RKO (cell line): ENCODE data around the gene AOAH.

Source experiments
- DNase-seq: peaks from one replicate; pipeline ENCODE4 v3.0.0-alpha.2; 2016; ENCODE audit warnings: low spot score

AOAH gene

GRCh38 chr7:36601601-36602000 is 122.7 kb downstream of the AOAH start:
- no peak for DNase-seq

- DNase-seq = no peak
Measured at GRCh38 chr7:36600869-36601530, 123.3 kb downstream of the AOAH start.

- DNase-seq = no peak
Measured at GRCh38 chr7:36600314-36600682, 124.0 kb downstream of the AOAH start.

- no peak for DNase-seq
Measured at GRCh38 chr7:36599645-36600313, 124.5 kb downstream of the AOAH start.

GRCh38 chr7:36598054-36598674 is 126.1 kb downstream of the AOAH start:
- no peak for DNase-seq

- no peak for DNase-seq
Measured at GRCh38 chr7:36597090-36597773, 127.1 kb downstream of the AOAH start.

GRCh38 chr7:36594445-36594844 is 129.8 kb downstream of the AOAH start:
- DNase-seq = no peak

GRCh38 chr7:36591636-36592035 is 132.7 kb downstream of the AOAH start:
- DNase-seq = no peak

GRCh38 chr7:36589391-36589790 is 134.9 kb downstream of the AOAH start:
- DNase-seq = no peak

- peak; percentile 53 for DNase-seq
Measured at GRCh38 chr7:36583318-36583717, 141.0 kb downstream of the AOAH start.

GRCh38 chr7:36575832-36576231 is 148.5 kb downstream of the AOAH start:
- DNase-seq = no peak

- no peak for DNase-seq
Measured at GRCh38 chr7:36573066-36573465, 151.2 kb downstream of the AOAH start.

- no peak for DNase-seq
Measured at GRCh38 chr7:36571190-36571560, 153.1 kb downstream of the AOAH start.

- no peak for DNase-seq
Measured at GRCh38 chr7:36570528-36571189, 153.6 kb downstream of the AOAH start.

- DNase-seq = no peak
Measured at GRCh38 chr7:36568452-36568849, 155.8 kb downstream of the AOAH start.

- no peak for DNase-seq
Measured at GRCh38 chr7:36567699-36568451, 156.4 kb downstream of the AOAH start.

- no peak for DNase-seq
Measured at GRCh38 chr7:36565792-36566356, 158.4 kb downstream of the AOAH start.

- DNase-seq = no peak
Measured at GRCh38 chr7:36564489-36564888, 159.8 kb downstream of the AOAH start.

GRCh38 chr7:36563706-36564327 is 160.5 kb downstream of the AOAH start:
- no peak for DNase-seq

GRCh38 chr7:36562121-36562520 is 162.2 kb downstream of the AOAH start:
- no peak for DNase-seq

GRCh38 chr7:36549029-36549428 is 175.3 kb downstream of the AOAH start:
- DNase-seq = no peak
